HG02981 (cell line): ENCODE results near the gene ZNF292.
A peak's percentile ranks its signal among the peaks of the same experiment; 100 is the strongest.
"Not testable (repeated sequence)": the region's sequence is repeated elsewhere in the genome, so short reads cannot be mapped to it uniquely, and the experiment has no call there.

ENCODE experiments used
- ATAC-seq: cut with Tn5 transposase; IDR thresholded peaks from one replicate; pipeline ENCODE4 v1.9.1; 2021; ENCODE audit warnings: mild to moderate bottlenecking, moderate library complexity; ENCODE audit not compliant: unreplicated experiment

The ZNF292 gene

DNA sequence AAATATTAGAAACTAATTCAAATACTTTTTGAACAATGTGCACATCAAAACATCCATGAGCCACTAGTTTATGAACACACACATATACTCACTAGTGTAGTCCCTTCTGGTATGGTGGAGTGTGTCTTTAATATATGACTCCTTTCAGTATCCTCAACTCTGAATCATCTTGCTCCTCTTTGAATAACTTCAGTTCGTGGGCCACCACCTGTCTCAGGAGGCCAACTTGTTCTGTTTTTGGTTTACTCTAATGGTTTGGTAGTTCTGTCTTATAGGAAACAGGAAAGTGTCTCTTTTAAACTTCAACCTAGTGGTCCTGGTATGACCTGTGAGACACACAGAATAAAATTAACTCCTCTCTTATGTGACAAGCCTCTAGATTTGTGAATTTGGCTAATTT lies 55.6 kb downstream of the ZNF292 start:
- ATAC-seq = peak; percentile 98

DNA sequence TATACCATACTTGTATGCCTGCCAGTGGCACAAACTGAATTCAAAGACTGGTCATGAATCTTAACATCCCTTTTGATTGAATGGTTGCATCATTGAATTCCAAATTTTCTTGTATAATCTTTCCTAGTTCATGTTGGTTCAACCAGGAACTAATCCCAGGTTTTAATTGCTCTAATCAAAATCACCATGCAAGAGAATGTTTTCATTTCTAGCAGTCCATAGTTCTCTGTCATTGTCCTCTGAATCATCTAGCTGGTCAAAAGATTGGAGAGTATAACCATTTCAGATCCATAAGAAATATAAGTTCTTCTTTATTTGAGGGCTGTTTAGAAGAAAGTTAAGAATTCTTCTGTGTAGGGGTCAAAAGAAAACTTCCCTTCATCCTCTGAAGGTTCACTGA lies 57.2 kb downstream of the ZNF292 start:
- no peak for ATAC-seq

- no peak for ATAC-seq
Measured at GRCh38 chr6:87213364-87213763, 58.0 kb downstream of the ZNF292 start.

- no peak for ATAC-seq
Measured at GRCh38 chr6:87214831-87215230, 59.5 kb downstream of the ZNF292 start.

GRCh38 chr6:87220997-87221396 lies 65.6 kb downstream of the ZNF292 start:
- peak; percentile 63 for ATAC-seq

GRCh38 chr6:87222676-87223075 lies 67.3 kb downstream of the ZNF292 start:
- ATAC-seq = no peak

DNA sequence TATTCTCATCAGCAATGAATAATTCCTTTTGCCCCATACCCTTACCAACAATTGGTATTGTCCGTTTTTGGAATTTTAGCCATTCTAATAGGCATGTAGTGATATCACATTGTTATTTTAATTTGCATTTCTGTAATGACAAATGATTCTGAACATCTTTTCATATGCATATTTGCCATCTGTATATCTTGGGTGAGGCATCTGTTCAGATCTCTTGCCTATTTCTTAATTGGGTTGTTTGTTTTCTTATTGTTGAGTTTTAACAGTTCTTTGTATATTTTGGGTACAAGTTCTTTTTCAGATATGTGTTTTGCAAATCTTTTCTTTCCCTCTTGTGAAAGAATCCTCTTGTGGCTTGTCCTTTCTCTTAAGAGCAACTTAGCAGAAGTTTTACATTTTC lies 69.6 kb downstream of the ZNF292 start:
- no peak for ATAC-seq

GRCh38 chr6:87225511-87225910 lies 70.1 kb downstream of the ZNF292 start:
- ATAC-seq = no peak

DNA sequence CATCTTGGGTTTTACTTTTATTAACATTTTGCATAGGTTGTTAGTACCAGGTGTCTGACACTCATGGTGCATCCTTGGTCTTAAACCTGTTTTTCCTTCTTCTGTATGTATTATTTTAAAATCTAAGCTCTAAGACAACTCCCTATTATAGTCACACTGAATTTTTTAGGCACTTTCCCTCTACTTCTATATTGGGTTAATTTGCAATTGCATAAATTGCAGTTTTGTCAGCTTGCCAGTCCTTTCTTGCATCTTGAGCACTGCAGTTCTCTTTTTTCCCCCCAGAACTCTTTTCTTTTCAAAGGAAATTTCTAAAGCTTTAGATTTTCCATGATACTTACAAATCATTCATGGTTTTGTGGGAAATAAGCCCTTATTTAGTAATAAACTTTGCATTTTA lies 70.6 kb downstream of the ZNF292 start:
- ATAC-seq = no peak

GRCh38 chr6:87230801-87231200 lies 75.4 kb downstream of the ZNF292 start:
- no peak for ATAC-seq

DNA sequence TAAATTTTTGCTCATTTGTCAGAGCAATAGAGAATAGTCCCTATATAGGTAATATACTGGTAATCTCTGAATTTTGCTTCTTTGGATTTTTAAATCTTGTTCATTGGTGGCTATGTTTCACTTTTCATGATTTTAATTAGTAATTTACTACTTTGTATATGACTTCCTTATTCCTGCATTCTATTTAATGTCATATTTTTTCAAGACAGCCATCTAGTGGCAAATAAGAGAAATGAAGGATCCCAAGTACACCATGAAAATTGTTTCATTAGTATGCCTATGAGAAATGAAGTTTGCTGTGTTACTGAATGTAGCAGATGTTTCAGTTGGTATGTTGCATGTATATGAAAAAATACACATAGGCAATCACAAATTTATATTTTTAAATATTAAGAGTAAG lies 82.4 kb downstream of the ZNF292 start:
- ATAC-seq = no peak

DNA sequence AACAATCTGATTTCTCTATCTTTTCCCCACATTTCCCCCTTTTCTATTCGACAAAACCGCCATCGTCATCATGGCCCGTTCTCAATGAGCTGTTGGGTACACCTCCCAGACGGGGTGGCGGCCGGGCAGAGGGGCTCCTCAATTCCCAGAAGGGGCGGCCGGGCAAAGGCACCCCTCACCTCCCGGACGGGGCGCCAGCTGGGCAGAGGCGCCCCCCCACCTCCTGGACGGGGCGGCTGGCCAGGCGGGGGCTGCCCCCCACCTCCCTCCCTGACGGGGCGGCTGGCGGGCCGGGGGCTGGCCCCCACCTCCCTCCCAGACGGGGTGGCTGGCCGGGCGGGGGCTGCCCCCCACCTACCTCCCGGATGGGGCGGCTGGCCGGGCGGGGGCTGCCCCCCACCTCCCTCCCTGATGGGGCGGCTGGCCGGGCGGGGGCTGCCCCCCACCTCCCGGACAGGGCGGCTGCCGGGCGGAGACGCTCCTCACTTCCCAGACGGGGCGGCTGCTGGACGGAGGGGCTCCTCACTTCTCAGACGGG lies 83.8 kb downstream of the ZNF292 start:
- not testable (repeated sequence) for ATAC-seq

- ATAC-seq = no peak
Measured at GRCh38 chr6:87241304-87241703, 85.9 kb downstream of the ZNF292 start.

- ATAC-seq = no peak
Measured at GRCh38 chr6:87242311-87242710, 86.9 kb downstream of the ZNF292 start.

DNA sequence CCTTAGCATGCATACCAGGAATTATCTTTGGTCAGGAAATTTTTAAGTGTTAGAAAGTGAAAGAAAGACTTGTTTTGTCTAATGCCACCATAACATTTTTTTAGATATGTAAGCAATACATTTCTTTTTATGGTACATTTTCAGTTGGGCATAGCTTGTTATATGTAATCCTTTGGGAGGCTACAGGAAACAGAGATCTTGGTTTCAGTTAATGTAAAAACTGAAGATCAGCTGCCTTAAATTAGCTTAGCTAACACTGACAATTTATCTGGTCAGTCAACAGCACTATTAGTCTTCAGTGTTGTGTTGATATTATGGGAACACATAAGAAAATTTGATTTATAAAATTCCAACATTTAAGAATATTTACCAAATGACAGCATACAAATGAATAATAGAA lies 88.4 kb downstream of the ZNF292 start:
- ATAC-seq = no peak

- ATAC-seq = no peak
Measured at GRCh38 chr6:87244380-87244779, 89.0 kb downstream of the ZNF292 start.

DNA sequence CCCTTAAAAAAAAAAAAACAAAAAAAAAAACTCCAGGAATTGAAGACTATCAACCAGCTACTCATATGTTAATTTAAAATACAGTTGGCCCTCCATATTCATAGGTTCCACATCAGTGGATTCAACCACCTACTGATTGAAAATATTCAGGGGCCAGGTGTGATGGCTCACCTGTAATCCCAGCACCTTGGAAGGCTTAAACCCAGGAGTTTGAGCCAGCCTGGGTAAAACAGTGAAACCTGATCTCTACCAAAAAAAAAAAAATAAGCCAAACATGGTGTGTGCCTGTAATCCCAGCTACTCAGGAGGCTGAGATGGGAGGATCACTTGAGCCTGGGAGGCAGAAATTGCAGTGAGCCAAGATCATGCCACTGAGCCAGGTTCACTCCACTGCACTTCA lies 94.7 kb downstream of the ZNF292 start:
- ATAC-seq = no peak

GRCh38 chr6:87251225-87251624 lies 95.9 kb downstream of the ZNF292 start:
- ATAC-seq = no peak

DNA sequence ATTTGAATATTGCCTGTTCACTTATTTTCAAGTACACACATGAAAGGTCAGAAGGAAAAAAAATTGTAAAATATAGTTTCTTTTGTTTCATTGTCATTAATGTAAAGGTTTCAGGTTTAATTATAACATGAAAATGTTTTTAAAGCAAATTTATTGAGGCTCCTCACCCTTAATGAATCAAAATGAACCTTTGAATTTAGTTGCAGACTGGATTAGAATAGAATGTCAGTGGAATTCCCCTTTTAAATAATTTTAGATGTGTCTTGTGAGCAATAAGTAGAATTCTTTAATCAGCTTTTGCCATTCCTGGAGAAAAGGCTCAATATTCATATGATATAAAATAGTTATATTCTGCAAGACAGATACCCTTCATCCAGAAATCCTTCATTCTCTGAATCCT lies 96.4 kb downstream of the ZNF292 start:
- no peak for ATAC-seq

DNA sequence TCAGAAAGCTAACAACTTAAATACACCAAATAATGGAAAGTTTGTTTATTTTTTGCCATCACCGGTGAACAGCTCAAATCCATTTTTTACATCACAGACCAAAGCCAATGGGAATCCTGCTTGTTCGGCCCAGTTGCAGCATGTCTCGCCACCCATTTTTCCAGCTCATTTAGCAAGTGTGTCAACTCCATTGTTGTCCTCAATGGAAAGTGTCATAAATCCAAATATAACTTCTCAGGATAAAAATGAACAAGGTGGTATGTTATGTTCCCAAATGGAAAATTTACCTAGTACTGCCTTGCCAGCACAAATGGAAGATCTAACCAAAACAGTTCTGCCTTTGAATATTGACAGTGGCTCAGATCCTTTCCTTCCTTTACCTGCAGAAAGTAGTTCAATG lies 101.7 kb downstream of the ZNF292 start:
- ATAC-seq = no peak

- no peak for ATAC-seq
Measured at GRCh38 chr6:87257565-87257964, 102.2 kb downstream of the ZNF292 start.

DNA sequence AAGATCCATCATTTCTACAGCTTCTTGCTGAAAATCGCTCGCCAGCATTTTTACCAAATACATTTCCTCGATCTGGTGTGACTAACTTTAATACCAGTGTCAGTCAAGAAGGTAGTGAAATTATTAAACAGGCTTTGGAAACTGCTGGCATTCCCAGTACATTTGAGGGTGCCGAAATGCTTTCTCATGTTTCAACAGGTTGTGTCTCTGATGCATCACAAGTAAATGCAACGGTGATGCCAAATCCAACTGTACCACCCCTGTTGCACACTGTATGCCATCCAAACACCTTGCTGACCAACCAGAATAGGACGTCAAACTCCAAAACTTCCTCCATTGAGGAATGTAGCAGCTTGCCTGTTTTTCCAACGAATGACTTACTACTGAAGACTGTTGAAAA lies 102.6 kb downstream of the ZNF292 start:
- no peak for ATAC-seq

- ATAC-seq = no peak
Measured at GRCh38 chr6:87259791-87260190, 104.4 kb downstream of the ZNF292 start.

- ATAC-seq = no peak
Measured at GRCh38 chr6:87261534-87261933, 106.2 kb downstream of the ZNF292 start.
